ENCODE results near the gene APLN.

The APLN gene

GRCh38 chrX:129599499-129599898 is 55.3 kb downstream of the APLN start:
- DNase-seq (ENCODE audit: low read depth, low spot score) = no peak

- no peak for DNase-seq (ENCODE audit: low read depth, low spot score)
Observed at GRCh38 chrX:129597905-129598304, 56.9 kb downstream of the APLN start.

GRCh38 chrX:129596077-129596476 is 58.7 kb downstream of the APLN start:
- DNase-seq (ENCODE audit: low read depth, low spot score) = no peak

All from brain pericyte (primary cell).